Camera-type eye (tissue), 1 donor: Measurements from ENCODE around the gene TTC6. TPM values are rescaled to one million over a fixed set of nuclear protein-coding genes. Genes with fewer than 3 reads are reported as not detected.

Experiments
- total RNA-seq: library from RNA; depleted of rRNA; stranded (reverse); fragments of >200 nt; gene quantifications from one replicate; pipeline ENCODE4 v1.2.3, GENCODE V29; 2014

The TTC6 gene
- 0.88 TPM for total RNA-seq

GRCh38 chr14:37594971-37595808 is at the start of gene TTC6, which contains the start of gene FOXA1:
TSS of gene TTC6 (plus strand) at chr14:37595629. CDS start at chr14:37622065, 26,436 bp downstream.
TSS of gene FOXA1 (minus strand) at chr14:37595249. CDS start at chr14:37594972, 277 bp downstream.

Other genes with a start within 250 kb of the TTC6 start
- 3.1 TPM for gene FOXA1, start 380 bp upstream of the TTC6 start, total RNA-seq